ENCODE results near the gene OSER1. TPM values are rescaled to one million over a fixed set of nuclear protein-coding genes. Genes with fewer than 3 reads are reported as not detected.

OSER1 gene
- total and polyA plus RNA-seq, 9 of the 15 experiments (the other 6 are each of a cell fraction or from before 2014, with no cell fraction given): 15.5 to 57.3 (median 19.9) TPM

- no peak for TF ChIP-seq ZNF507 (tag; conservative IDR thresholded peaks at IDR 0.05)
- no peak for TF ChIP-seq ZBTB12 (CRISPR knock-in tag; IDR thresholded peaks at IDR 0.05)
- no peak for TF ChIP-seq ZNF699 (CRISPR knock-in tag; IDR thresholded peaks at IDR 0.05; ENCODE audit: insufficient replicate concordance)
- no peak for TF ChIP-seq TFAP4 (CRISPR knock-in tag; IDR thresholded peaks at IDR 0.05; ENCODE audit: borderline replicate concordance)
- no peak for TF ChIP-seq ARNT (IDR thresholded peaks at IDR 0.05)
- no peak for TF ChIP-seq CHD1 (IDR thresholded peaks at IDR 0.05; ENCODE audit: low read length)
- TF ChIP-seq ZFP91 (CRISPR knock-in tag; IDR thresholded peaks at IDR 0.05): no peak
- no peak for TF ChIP-seq ZNF511 (CRISPR knock-in tag; IDR thresholded peaks at IDR 0.05)
- no peak for TF ChIP-seq LARP7 (IDR thresholded peaks at IDR 0.05)
- peak; percentile 70 for TF ChIP-seq HMBOX1 (IDR thresholded peaks at IDR 0.05)
- TF ChIP-seq RFX1 (IDR thresholded peaks at IDR 0.05): no peak
- no peak for TF ChIP-seq MCM3 (IDR thresholded peaks at IDR 0.05)
- TF ChIP-seq KLF1 (tag; IDR thresholded peaks at IDR 0.05): no peak
- 0 out of 4 replicates have a peak, but pooled peaks of 1 of the 2 experiments have one; percentile 22 for TF ChIP-seq FOXK2 (conservative IDR thresholded peaks at IDR 0.05 in 1 of 2, IDR thresholded peaks at IDR 0.05 in 1 of 2; ENCODE audit: low read depth in 2 of 2)
- no peak for TF ChIP-seq CBFB (CRISPR knock-in tag; IDR thresholded peaks at IDR 0.05)
- no peak for TF ChIP-seq ZNF785 (CRISPR knock-in tag; IDR thresholded peaks at IDR 0.05)
- TF ChIP-seq DPF2 (IDR thresholded peaks at IDR 0.05): peak; percentile 86
- no peak for TF ChIP-seq HDGF (IDR thresholded peaks at IDR 0.05)
- no peak for TF ChIP-seq ZNF583 (CRISPR knock-in tag; IDR thresholded peaks at IDR 0.05)
- no peak for TF ChIP-seq SMAD3 (CRISPR knock-in tag; conservative IDR thresholded peaks at IDR 0.05)
- no peak for TF ChIP-seq ZNF224 (CRISPR knock-in tag; IDR thresholded peaks at IDR 0.05)
- peak in 1 of 2 experiments; percentile 45; a peak in 1 of 4 replicates for TF ChIP-seq TRIM24 (IDR thresholded peaks at IDR 0.05)
- TF ChIP-seq PBX2 (CRISPR knock-in tag; IDR thresholded peaks at IDR 0.05; ENCODE audit: low read depth): no peak
- TF ChIP-seq PBX2 (tag; conservative IDR thresholded peaks at IDR 0.05; ENCODE audit: low read depth): no peak
These were observed 6.3 kb downstream of the OSER1 start (continued) for GRCh38 chr20:44204156-44204831.
